ENCODE measurements around the gene REN. TPM values are rescaled to one million over a fixed set of nuclear protein-coding genes. Genes with fewer than 3 reads are reported as not detected.

The REN gene
- total and polyA plus RNA-seq, 2 of the 8 experiments (the other 6 are each of a cell fraction or from before 2014, with no cell fraction given): 0.05 TPM; not detected in 1

DNA sequence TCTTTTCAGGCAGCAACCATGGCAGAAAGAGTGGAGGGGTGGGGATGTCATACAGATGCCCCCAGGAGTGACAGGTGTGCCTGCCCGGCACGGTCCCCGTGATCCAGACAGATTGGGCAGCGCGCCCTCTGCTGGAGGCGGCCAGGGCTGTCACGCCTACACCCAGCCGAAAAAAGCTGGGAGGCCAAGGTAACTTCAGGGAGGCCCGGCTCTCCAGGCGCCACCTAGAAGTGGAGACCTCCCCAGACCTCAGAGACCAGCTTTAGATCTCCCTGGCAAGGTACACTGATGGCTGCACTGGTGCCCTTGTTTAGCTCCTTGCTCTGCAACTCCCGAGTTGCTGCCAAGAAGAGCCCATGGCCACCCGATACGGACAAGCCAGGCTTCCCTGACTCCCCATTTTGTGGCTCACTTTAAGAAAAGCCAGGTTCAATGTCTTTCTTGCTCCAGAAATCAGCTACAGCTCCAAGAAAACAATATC, 41.0 kb upstream of the REN start:
- no peak overlapping the region for H3K4ac ChIP-seq (replicated peaks; ENCODE audit: insufficient read length, low read depth, low read length)
- no peak overlapping the region for H2BK15ac ChIP-seq (ENCODE audit: low read length)
- H3K4me3 ChIP-seq (ENCODE audit: extremely low read depth in 1 of 4, insufficient read depth in 2 of 4, low read depth in 3 of 4, low read length in 4 of 4): no peak overlapping the region
- no peak overlapping the region for H2BK20ac ChIP-seq (ENCODE audit: low read length)
- H3K18ac ChIP-seq (ENCODE audit: extremely low read depth, low read length): no peak overlapping the region; the same call in 1 of the 2 replicates
- H3K79me2 ChIP-seq (ENCODE audit: control insufficient read depth in 1 of 2, insufficient read depth in 2 of 2, low read length in 2 of 2): no peaks in the 10 kb centered on the region
- H3K14ac ChIP-seq (ENCODE audit: insufficient read length): no peak overlapping the region
- H2BK120ac ChIP-seq (replicated peaks; ENCODE audit: low read depth, low read length): no peak overlapping the region
- no peaks in the 10 kb centered on the region for H3K9me3 ChIP-seq (ENCODE audit: insufficient read depth in 2 of 2, low read depth in 1 of 2, low read length in 1 of 2)
- no peak overlapping the region for H3K56ac ChIP-seq (replicated peaks; ENCODE audit: insufficient read length, low read depth, low read length)
- no peak overlapping the region for H4K91ac ChIP-seq (replicated peaks; ENCODE audit: insufficient read length, low read length)
- H4K8ac ChIP-seq (ENCODE audit: extremely low read depth, insufficient read depth, low read length): no peak overlapping the region
- FAIRE-seq (no peak), DNase-seq (ENCODE audit: low read depth in 1 of 2, low spot score in 2 of 2) (peak; percentile 41 to 100)
- peaks cover 0 to 2% (median 2%) of the 10 kb centered on the region in 4 experiments; a peak in 4 of 7 replicates for H3K4me1 ChIP-seq (replicated peaks in 1 of 4; ENCODE audit: control insufficient read depth in 3 of 4, insufficient read depth in 4 of 4, low read length in 3 of 4)
- H4K5ac ChIP-seq (ENCODE audit: insufficient read length, low read depth, low read length): no peak overlapping the region
- H3K79me1 ChIP-seq (ENCODE audit: low read depth, low read length): peaks cover 3% of the 10 kb centered on the region; the same call in 1 of the 2 replicates
- no peak overlapping the region for H2AFZ ChIP-seq (ENCODE audit: low read length)
- ChIA-PET POLR2A (ENCODE audit: partially characterized antibody) (interaction anchor here (0.9 to 2.0 kb wide), 4 partner anchors 10 to 345 kb away, joined by 3 to 11 read pairs (median 4); partner anchors contain the start of genes KISS1 and SNRPE), CTCF (ENCODE audit: partially characterized antibody) (interaction anchor here (0.6 to 12.6 kb wide), 60 partner anchors 9 to 336 kb away, joined by 3 to 360 read pairs (median 5); partner anchors contain the start of genes ETNK2, GOLT1A, KISS1 and PLEKHA6)
- H2BK12ac ChIP-seq (ENCODE audit: low read depth, low read length): no peak overlapping the region
- no peak overlapping the region for H3K27ac ChIP-seq (ENCODE audit: low read depth, low read length)
- no peak overlapping the region for H3K4me2 ChIP-seq (ENCODE audit: insufficient read depth in 1 of 2, low read depth in 2 of 2, low read length in 2 of 2)
- peaks cover 0 to 4% of the 10 kb centered on the region in 2 experiments for H4K20me1 ChIP-seq (replicated peaks in 1 of 2; ENCODE audit: control insufficient read depth in 1 of 2, insufficient read depth in 2 of 2, low read length in 2 of 2)
- no peak overlapping the region for H3K23ac ChIP-seq (ENCODE audit: insufficient read length)
- H2BK5ac ChIP-seq (ENCODE audit: low read depth, low read length): no peak overlapping the region
- H3K27me3 ChIP-seq (replicated peaks in 1 of 4; ENCODE audit: control insufficient read depth in 3 of 4, extremely low read depth in 1 of 4, insufficient read depth in 3 of 4, low read length in 3 of 4): no peaks in the 10 kb centered on the region
- H3K36me3 ChIP-seq (ENCODE audit: control insufficient read depth in 2 of 4, insufficient read depth in 4 of 4, low read length in 3 of 4): no peaks in the 10 kb centered on the region
- no peaks in the 10 kb centered on the region for H3K23me2 ChIP-seq (ENCODE audit: low read depth, low read length)
- 24% methylated on average over 13 of the region's 13 CpGs; no CpG with 5 or more reads in 1 of the 2 experiments for WGBS, 2 experiments (ENCODE audit: extremely low coverage in 1 of 2, insufficient coverage in 1 of 2, insufficient read length in 1 of 2, insufficient replicate concordance in 2 of 2, low coverage in 1 of 2, low lambda C conversion rate in 2 of 2, missing lambda C conversion rate in 1 of 2)
- no peak overlapping the region for H2AK5ac ChIP-seq (ENCODE audit: low read depth, low read length)
- H3K9ac ChIP-seq (replicated peaks in 1 of 4; ENCODE audit: extremely low read depth in 1 of 4, low read depth in 3 of 4, low read length in 3 of 4): no peak overlapping the region
- TF ChIP-seq KDM4A (IDR thresholded peaks at IDR 0.05; ENCODE audit: low read depth, low read length, severe bottlenecking) (no peak), POLR2A (IDR thresholded peaks at IDR 0.05; ENCODE audit: control extremely low read depth in 1 of 2, low read depth in 2 of 2, low read length in 2 of 2) (no peak), TEAD4 (IDR thresholded peaks at IDR 0.05; ENCODE audit: low read depth, low read length) (no peak), POLR2AphosphoS5 (IDR thresholded peaks at IDR 0.05; ENCODE audit: low read depth, low read length) (no peak), CBX8 (IDR thresholded peaks at IDR 0.05; ENCODE audit: borderline replicate concordance, low read depth, low read length) (no peak), YY1 (IDR thresholded peaks at IDR 0.05; ENCODE audit: low read depth, low read length) (0 out of 2 replicates have a peak, but pooled peaks have one; percentile 38), GTF2F1 (IDR thresholded peaks at IDR 0.05; ENCODE audit: borderline replicate concordance, low read depth, low read length) (no peak), FOSL1 (IDR thresholded peaks at IDR 0.05; ENCODE audit: insufficient read depth, low read depth, low read length) (no peak), SP4 (IDR thresholded peaks at IDR 0.05; ENCODE audit: low read length) (no peak), RAD21 (IDR thresholded peaks at IDR 0.05 in 1 of 2, conservative IDR thresholded peaks at IDR 0.05 in 1 of 2; ENCODE audit: low read depth in 2 of 2, low read length in 2 of 2) (peak; percentile 72 to 81), BCL11A (IDR thresholded peaks at IDR 0.05; ENCODE audit: low read depth in 2 of 2, low read length in 2 of 2) (no peak), JUN (IDR thresholded peaks at IDR 0.05; ENCODE audit: low read depth, low read length) (no peak), CEBPB (IDR thresholded peaks at IDR 0.05; ENCODE audit: low read depth, low read length) (no peak), SRF (IDR thresholded peaks at IDR 0.05; ENCODE audit: low read depth, low read length) (no peak), RXRA (IDR thresholded peaks at IDR 0.05; ENCODE audit: insufficient read depth, low read depth, low read length) (no peak)
